B cell (primary cell): ENCODE data around the gene SPPL2A. TPM values are rescaled to one million over a fixed set of nuclear protein-coding genes. Genes with fewer than 3 reads are reported as not detected.
A peak's percentile ranks its signal among the peaks of the same experiment; 100 is the strongest.

Experiments
- ATAC-seq: fragments of 200-7000 bp; cut with Tn5 transposase; one replicate; pipeline ENCODE4 v1.10.0; 2021; ENCODE audit warnings: low read depth, mild to moderate bottlenecking, moderate number of reproducible peaks, moderate library complexity
- CTCF ChIA-PET: fragments of 350-600 bp; sonication (Branson Sonifier 250); formaldehyde crosslinking; loops from one replicate; lab custom pipeline; 2021; ENCODE audit warnings: antibody characterized with exemption, inconsistent platforms; lab: Charles Lee
- POLR2A ChIA-PET: fragments of 350-600 bp; sonication (Branson Sonifier 250); formaldehyde crosslinking; loops from one replicate; lab custom pipeline; 2021; ENCODE audit warnings: antibody characterized with exemption; lab: Charles Lee
- DNase-seq: peaks from one replicate; pipeline ENCODE4 v3.0.0; 2013
- H2AFZ ChIP-seq: 2 replicates; pipeline ENCODE4 v1.6.1; 2012; ENCODE audit warnings: mild to moderate bottlenecking, low read depth, low read length; ENCODE audit not compliant: insufficient read depth, poor library complexity, severe bottlenecking
- H3K27ac ChIP-seq, 2 donors: 1 replicate in 1 of 2; 2 replicates in 1 of 2; pipeline ENCODE4 v1.5.1; 2012 to 2013; ENCODE audit warnings: low read length in 2 of 2, mild to moderate bottlenecking in 2 of 2, moderate library complexity in 1 of 2
- H3K27me3 ChIP-seq, 4 experiments: fragments of 200-600 bp in 1 of 4; sonication (generic) in 1 of 4; replicated peaks in 1 of 4; 1 replicate in 2 of 4; 2 replicates in 2 of 4; pipeline versions ENCODE4 v1.6.1 to v1.7.0; 2013 to 2016; ENCODE audit warnings: low read length in 3 of 4, mild to moderate bottlenecking in 2 of 4, mixed read lengths in 1 of 4, moderate library complexity in 1 of 4; ENCODE audit not compliant: insufficient read depth in 4 of 4, control insufficient read depth in 3 of 4; ENCODE audit errors: control extremely low read depth in 1 of 4
- H3K36me3 ChIP-seq, 2 experiments: replicated peaks in 1 of 2; 1 replicate in 1 of 2; 2 replicates in 1 of 2; pipeline versions ENCODE4 v1.6.1 to v1.7.1; 2013; ENCODE audit warnings: low read length in 1 of 2; ENCODE audit not compliant: insufficient read depth in 2 of 2, control insufficient read depth in 1 of 2; ENCODE audit errors: control extremely low read depth in 1 of 2, extremely low read depth in 1 of 2
- H3K4me1 ChIP-seq, 2 donors: fragments of 200-600 bp in 1 of 2; sonication (generic) in 1 of 2; 1 replicate in 1 of 2; 2 replicates in 1 of 2; pipeline versions ENCODE4 v1.5.1 to v1.6.1; 2013 to 2017; ENCODE audit warnings: low read length in 2 of 2; ENCODE audit not compliant: control insufficient read depth in 2 of 2, insufficient read depth in 2 of 2
- H3K4me2 ChIP-seq: replicated peaks from 2 replicates; pipeline ENCODE3; 2012; ENCODE audit warnings: mild to moderate bottlenecking, low read depth, low read length; ENCODE audit not compliant: poor library complexity, severe bottlenecking
- H3K4me3 ChIP-seq, 5 experiments: fragments of 200-600 bp in 1 of 5; sonication (generic) in 1 of 5; 1 replicate in 3 of 5; 2 replicates in 2 of 5; pipeline versions ENCODE4 v1.5.1 to v1.7.0; 2011 to 2016; ENCODE audit warnings: low read length in 4 of 5, mild to moderate bottlenecking in 4 of 5, low read depth in 2 of 5, control low read depth in 1 of 5, moderate library complexity in 1 of 5; ENCODE audit not compliant: insufficient read depth in 1 of 5; ENCODE audit errors: control extremely low read depth in 1 of 5, extremely low read depth in 1 of 5
- H3K79me2 ChIP-seq: fragments of 200-600 bp; sonication (generic); one replicate; pipeline ENCODE4 v1.6.0; 2016; ENCODE audit warnings: low read length; ENCODE audit not compliant: control insufficient read depth, insufficient read depth
- H3K9ac ChIP-seq: fragments of 200-600 bp; sonication (generic); 2 replicates; pipeline ENCODE4 v1.6.1; 2017; ENCODE audit warnings: mild to moderate bottlenecking, low read length, moderate library complexity
- H3K9me3 ChIP-seq, 3 donors: one replicate each; pipeline versions ENCODE4 v1.6.1 to v1.7.1; 2013; ENCODE audit warnings: low read length in 2 of 3; ENCODE audit not compliant: control insufficient read depth in 2 of 3, insufficient read depth in 1 of 3; ENCODE audit errors: control extremely low read depth in 1 of 3
- H4K20me1 ChIP-seq: 2 replicates; pipeline ENCODE4 v1.6.0; 2012; ENCODE audit warnings: mild to moderate bottlenecking, low read length; ENCODE audit not compliant: insufficient read depth, control insufficient read depth, poor library complexity, severe bottlenecking
- H3K27ac Mint-ChIP-seq: one replicate; pipeline ENCODE4 v1.8.0; 2021; ENCODE audit warnings: mixed read lengths
- H3K27me3 Mint-ChIP-seq: one replicate; pipeline ENCODE4 v1.8.0; 2021; ENCODE audit warnings: mixed read lengths
- H3K4me1 Mint-ChIP-seq: one replicate; pipeline ENCODE4 v1.8.0; 2021; ENCODE audit warnings: mixed read lengths
- H3K4me3 Mint-ChIP-seq: one replicate; pipeline ENCODE4 v1.8.0; 2021; ENCODE audit warnings: mixed read lengths
- H3K9me3 Mint-ChIP-seq: one replicate; pipeline ENCODE4 v1.8.0; 2022; ENCODE audit warnings: mixed read lengths; ENCODE audit not compliant: insufficient read depth
- EZH2 ChIP-seq: IDR thresholded peaks from 2 replicates; pipeline ENCODE4 v1.6.1; 2012; ENCODE audit warnings: borderline replicate concordance, low read depth, mild to moderate bottlenecking, moderate library complexity, low read length; ENCODE audit not compliant: insufficient read depth, poor library complexity, severe bottlenecking
- WGBS: methylation state at CpG from one replicate; pipeline ENCODE4 v1.1.5; 2013; ENCODE audit warnings: missing lambda C conversion rate; ENCODE audit not compliant: insufficient coverage; 5-methylcytosine and 5-hydroxymethylcytosine counted together
- intact Hi-C: fragments of 100-400 bp; cut with micrococcal nuclease; formaldehyde crosslinking; loops from one replicate; pipeline ENCODE4 v1.10.0; 2022
- polyA plus RNA-seq: library from polyadenylated mRNA; depleted of rRNA; stranded (reverse); fragments of >200 nt; gene quantifications from 2 replicates; pipeline ENCODE4 v1.2.3, GENCODE V29; 2012
- total RNA-seq, 2 donors: library from RNA; stranded (reverse); fragments of 120-200 nt in 1 of 2; gene quantifications; 1 replicate in 1 of 2; 2 replicates in 1 of 2; pipeline versions ENCODE4 v1.2.3 to v1.2.4, GENCODE V29; 2013 to 2022
- TF ChIP-seq, protein P1 (sequence below): fragments of 200-600 bp; IDR thresholded peaks from one replicate; pipeline ENCODE4 v1.8.0; 2022; ENCODE audit warnings: antibody characterized with exemption, mild to moderate bottlenecking

Gene SPPL2A
- total and polyA plus RNA-seq, 2 donors (not counting 1 experiment from before 2014, with no cell fraction given) = 34.6 to 78.3 TPM

DNA sequence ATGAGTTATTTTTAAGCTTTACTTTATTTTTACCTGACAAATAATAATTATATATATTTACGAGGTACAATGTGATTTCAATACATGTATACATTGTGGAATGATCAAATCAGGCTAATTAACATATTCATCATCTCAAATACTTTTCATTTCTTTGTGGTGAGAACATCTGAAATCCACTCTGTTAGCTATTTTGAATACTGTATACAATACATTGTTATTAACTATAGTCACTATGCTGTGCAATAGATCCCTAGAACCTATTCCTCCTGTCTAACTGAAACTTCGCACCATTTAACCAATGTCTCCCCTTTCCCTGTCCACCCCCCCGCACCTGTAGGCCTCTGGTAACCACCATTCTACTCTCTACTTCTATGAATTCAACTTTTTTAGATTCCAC lies 7.9 kb upstream of the SPPL2A start:
- Mint-ChIP-seq H3K27ac (no peak overlapping the region), H3K4me1 (no peaks in the 10 kb centered on the region), H3K4me3 (no peak overlapping the region), H3K9me3 (no peaks in the 10 kb centered on the region), H3K27me3 (no peaks in the 10 kb centered on the region)
- H4K20me1 ChIP-seq = no peaks in the 10 kb centered on the region
- ATAC-seq (no peak), DNase-seq (no peak)
- H3K36me3 ChIP-seq = no peaks in the 10 kb centered on the region
- TF ChIP-seq, protein P1, sequence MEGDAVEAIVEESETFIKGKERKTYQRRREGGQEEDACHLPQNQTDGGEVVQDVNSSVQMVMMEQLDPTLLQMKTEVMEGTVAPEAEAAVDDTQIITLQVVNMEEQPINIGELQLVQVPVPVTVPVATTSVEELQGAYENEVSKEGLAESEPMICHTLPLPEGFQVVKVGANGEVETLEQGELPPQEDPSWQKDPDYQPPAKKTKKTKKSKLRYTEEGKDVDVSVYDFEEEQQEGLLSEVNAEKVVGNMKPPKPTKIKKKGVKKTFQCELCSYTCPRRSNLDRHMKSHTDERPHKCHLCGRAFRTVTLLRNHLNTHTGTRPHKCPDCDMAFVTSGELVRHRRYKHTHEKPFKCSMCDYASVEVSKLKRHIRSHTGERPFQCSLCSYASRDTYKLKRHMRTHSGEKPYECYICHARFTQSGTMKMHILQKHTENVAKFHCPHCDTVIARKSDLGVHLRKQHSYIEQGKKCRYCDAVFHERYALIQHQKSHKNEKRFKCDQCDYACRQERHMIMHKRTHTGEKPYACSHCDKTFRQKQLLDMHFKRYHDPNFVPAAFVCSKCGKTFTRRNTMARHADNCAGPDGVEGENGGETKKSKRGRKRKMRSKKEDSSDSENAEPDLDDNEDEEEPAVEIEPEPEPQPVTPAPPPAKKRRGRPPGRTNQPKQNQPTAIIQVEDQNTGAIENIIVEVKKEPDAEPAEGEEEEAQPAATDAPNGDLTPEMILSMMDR = no peak
- no peak for TF ChIP-seq EZH2
- H3K79me2 ChIP-seq = no peaks in the 10 kb centered on the region
- no peaks in the 10 kb centered on the region for H3K4me1 ChIP-seq
- no peak overlapping the region for H3K4me3 ChIP-seq
- intact Hi-C loops = no loop called here
- CTCF ChIA-PET = no interaction called here
- H3K27me3 ChIP-seq = no peaks in the 10 kb centered on the region
- POLR2A ChIA-PET = no interaction called here
- 86% methylated on average over 1 of the region's 3 CpGs for WGBS
- H3K4me2 ChIP-seq = no peak overlapping the region
- no peaks in the 10 kb centered on the region for H3K9me3 ChIP-seq
- H3K27ac ChIP-seq = no peak overlapping the region
- H2AFZ ChIP-seq = no peak overlapping the region
- H3K9ac ChIP-seq = no peak overlapping the region

- Histone ChIP-seq H3K4me3 (no peak overlapping the region), H3K27ac (no peak overlapping the region), H2AFZ (peak overlapping the region; percentile 43), H4K20me1 (peaks cover 6% of the 10 kb centered on the region), H3K27me3 (no peaks in the 10 kb centered on the region), H3K4me1 (peaks cover 15 to 21% of the 10 kb centered on the region in 2 donors), H3K9me3 (no peaks in the 10 kb centered on the region), H3K36me3 (peaks cover 0 to 2% of the 10 kb centered on the region in 2 experiments), H3K9ac (no peak overlapping the region), H3K79me2 (peaks cover 27% of the 10 kb centered on the region), H3K4me2 (no peak overlapping the region)
- TF ChIP-seq, protein P1 = no peak
- no peak for TF ChIP-seq EZH2
- Mint-ChIP-seq H3K27me3 (no peaks in the 10 kb centered on the region), H3K4me3 (peak overlapping the region; percentile 2), H3K27ac (peak overlapping the region; percentile 21), H3K4me1 (peaks cover 27% of the 10 kb centered on the region), H3K9me3 (no peaks in the 10 kb centered on the region)
- ChIA-PET CTCF (interaction anchor here (1.5 kb wide), 1 partner anchor 109 kb away, joined by 4 read pairs; no protein-coding TSS in a partner anchor), POLR2A (no interaction called here)
- ATAC-seq (no peak), DNase-seq (no peak)
- intact Hi-C loops = loop anchor here (10.0 kb wide), 3 partner anchors 343 to 1917 kb away; partner anchors contain the start of genes GABPB1 and USP8
- 80% methylated on average over 2 of the region's 2 CpGs for WGBS
These were observed 1.9 kb upstream of the SPPL2A start for GRCh38 chr15:50767332-50767861.
